Right renal cortex interstitium (tissue), 3 donors: Measurements from ENCODE around the gene CNTNAP5. TPM values are rescaled to one million over a fixed set of nuclear protein-coding genes. Genes with fewer than 3 reads are reported as not detected.
"Not testable (repeated sequence)": the region's sequence is repeated elsewhere in the genome, so short reads cannot be mapped to it uniquely, and the experiment has no call there.

ENCODE experiments used
- DNase-seq, 3 donors: peaks; one replicate each; pipeline ENCODE4 v3.0.0-alpha.2; 2013; ENCODE audit warnings: low read depth in 3 of 3, low spot score in 2 of 3
- polyA plus RNA-seq, 3 donors: library from polyadenylated mRNA; unstranded; fragments of 120-200 nt; gene quantifications; one replicate each; pipeline ENCODE4 v1.2.1, GENCODE V29; 2013; ENCODE audit not compliant: insufficient read length in 3 of 3

The CNTNAP5 gene
- polyA plus RNA-seq, 3 donors: not detected

DNA sequence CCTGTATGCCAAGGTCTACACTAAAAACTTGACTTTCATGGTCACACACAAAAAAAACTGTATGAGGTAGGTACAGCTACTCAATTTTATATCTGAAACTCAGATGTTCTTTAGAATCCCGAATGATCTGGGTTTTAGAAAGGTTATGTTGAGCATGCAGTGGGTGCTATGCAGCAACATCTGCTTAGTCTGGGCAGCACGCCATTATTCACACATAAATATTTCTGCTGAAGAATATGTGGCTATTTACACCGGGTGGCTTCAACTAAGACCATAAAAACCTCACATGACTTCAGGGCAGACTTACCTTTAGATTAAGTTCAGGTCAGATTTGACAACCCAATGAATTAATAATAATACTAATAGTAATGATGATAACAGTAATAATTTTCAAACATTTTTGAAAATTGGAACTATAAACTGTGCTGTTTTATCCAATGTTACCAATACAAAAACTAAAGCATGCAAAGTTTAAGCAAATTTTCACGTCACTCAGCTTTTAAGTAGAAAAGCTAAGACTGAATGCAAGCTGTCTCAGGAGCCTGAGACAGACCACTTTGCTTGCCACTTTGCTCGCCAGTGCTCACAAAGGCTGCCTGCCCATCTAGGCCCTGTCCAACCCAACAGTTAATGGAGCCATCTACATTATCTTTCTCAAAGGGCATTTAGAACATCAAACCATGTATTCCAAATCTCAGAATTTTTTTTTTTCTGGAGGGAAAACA lies 292.0 kb downstream of the CNTNAP5 start:
- no peak for DNase-seq

DNA sequence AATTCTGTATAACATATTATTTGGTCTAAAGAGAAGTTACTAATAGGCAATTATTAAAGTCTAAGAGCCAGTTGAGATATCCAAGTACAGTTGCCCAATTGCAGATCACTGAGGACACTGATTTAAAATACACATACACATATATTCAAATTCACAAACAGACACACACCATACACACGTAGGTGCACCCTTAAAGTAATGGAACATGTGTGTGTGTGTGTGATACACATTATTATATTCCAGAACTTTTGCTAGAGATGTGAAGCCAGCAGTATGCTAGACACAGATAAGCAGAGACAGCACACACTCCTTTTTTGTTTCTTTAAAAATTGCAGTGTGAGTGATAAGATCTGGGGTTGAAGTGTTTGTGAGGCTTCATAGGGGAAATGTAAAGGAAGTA lies 292.5 kb downstream of the CNTNAP5 start:
- DNase-seq: no peak

DNA sequence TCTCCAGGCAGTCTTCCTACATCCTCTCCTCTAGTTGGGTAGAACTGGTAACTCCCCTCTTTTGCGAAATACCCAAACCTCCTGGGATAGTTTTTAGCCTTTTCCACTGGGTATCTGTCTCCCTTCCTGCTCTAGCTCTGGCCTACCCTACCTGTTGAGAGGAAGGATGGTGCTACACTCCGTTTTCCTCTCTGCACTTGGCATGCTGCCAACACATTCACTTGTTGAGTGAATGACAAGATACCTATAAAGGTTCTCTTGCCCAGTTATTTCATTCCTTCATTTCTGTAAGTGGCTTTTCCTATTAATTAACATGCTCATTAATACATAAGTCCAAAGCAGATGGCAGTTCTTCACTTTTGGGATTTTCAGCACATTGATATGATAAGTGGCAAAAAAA lies 293.8 kb downstream of the CNTNAP5 start:
- DNase-seq: no peak

DNA sequence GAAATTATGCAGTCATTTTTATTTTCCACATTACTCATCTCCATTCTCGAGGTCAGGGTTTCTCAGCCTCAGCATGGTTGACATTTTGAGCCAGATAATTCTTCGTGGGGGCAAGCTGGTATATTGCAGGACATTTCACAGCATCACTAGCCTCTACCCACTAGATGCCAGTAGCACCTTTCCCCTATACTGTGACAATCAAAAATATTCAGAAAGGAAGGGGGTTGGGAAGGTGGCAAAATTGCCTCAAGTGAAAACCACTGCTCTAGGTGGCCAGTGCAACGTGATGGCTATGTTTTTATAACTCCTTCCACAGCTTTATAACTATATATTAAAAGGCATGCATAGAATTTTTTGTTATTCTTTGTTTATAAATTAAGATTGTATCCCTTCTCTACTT lies 294.5 kb downstream of the CNTNAP5 start:
- DNase-seq: no peak

DNA sequence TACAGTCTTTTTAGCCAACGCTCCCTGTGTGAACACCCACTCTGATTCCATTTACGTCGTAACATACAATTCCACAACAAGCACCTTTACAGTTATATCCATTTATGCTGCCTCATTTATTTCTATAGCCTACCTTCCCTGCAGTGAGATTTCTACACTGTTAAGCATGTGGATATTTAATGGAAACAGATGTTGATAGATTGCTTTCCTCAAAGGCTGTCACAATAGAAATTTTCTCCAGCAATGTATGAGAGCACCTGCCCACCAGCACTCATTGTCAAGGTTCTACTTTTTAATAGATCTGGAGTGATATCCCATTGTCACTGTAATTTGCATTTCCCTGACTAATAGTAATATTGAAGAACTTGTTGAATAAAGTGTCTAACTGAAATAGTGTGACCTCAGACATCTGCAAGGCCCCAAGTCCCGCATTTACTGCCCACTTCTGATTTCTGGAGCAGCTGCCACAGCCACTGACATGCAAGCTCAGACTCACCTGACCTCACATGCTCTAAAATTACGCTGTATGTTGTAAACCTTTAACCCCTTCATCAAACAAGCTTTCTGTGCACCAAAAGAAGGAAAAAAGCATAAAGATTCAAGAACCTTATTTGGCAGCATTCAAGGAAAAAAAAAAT lies 295.1 kb downstream of the CNTNAP5 start:
- peak in 1 of 3 donors; percentile 3 for DNase-seq

DNA sequence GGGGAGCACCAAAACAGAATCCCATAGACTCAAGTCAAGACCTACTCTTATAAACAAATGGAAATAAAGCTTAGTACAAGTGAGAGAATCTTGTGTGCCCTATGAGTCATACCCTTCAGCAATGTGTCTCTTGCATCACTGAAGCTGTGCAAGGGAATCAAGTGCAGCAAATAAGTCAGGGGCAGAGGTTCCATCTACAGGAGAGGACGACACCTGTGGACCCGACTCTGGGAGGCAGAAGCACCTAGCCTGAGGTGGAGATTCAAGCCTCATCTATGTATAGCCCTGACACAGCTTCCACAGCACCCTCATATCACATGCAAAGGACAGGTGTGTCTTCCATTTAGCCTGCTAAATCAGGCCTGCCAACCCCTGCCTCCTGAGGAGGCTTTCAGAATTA lies 298.2 kb downstream of the CNTNAP5 start:
- DNase-seq: no peak

DNA sequence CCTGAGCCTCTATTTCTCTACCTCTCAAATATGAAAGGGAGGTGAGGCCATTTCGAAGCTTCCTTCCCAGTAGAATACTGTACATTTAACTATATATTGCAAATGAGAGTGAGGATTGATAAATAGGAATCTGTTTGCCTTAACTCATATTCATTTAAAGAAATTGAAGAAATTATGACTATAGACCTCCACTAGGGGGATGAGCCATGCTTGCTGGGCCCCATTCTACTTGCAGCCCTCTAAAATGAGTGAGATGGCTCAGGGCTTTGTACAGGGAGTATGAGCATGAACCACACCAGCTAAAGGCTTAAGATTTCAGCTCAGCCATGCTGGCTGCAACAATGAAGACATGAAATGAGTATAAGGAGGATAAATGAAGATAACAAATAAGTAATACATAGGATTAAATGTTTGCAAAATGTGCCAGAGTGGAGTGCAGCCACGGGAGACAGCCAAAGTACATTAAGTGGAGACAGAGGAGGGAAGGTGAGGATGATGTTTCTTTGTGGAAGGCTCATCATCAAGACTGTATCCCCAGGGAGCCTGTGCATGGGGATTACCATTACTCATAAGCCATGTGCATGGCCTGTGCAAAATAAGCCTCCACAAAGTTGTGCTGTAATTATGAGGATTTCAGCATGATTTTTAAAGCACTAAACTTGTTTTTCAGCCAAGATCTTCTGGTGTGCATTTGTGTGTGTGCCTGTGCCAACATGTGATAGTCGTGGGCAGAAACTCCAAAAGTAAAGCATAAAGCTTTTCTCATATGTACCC lies 300.8 kb downstream of the CNTNAP5 start:
- no peak for DNase-seq

DNA sequence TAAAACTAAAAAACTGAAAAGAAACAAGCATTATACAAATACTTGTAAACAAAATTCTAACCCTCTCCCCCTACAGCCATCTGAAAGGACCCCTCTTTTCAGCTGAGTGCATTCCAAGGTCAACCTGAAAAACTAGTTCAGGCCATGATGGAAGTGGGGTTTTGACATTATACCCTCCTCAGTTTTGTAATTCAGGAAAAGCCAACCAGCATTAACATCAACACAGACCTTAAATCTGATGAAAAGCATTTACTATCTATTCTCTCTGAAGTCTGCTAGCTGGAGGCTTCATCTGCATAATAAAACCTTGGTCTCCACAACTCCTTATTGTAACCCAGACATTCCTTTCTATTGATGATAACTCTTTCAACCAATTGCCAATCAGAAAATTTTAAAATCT lies 302.2 kb downstream of the CNTNAP5 start:
- no peak for DNase-seq

DNA sequence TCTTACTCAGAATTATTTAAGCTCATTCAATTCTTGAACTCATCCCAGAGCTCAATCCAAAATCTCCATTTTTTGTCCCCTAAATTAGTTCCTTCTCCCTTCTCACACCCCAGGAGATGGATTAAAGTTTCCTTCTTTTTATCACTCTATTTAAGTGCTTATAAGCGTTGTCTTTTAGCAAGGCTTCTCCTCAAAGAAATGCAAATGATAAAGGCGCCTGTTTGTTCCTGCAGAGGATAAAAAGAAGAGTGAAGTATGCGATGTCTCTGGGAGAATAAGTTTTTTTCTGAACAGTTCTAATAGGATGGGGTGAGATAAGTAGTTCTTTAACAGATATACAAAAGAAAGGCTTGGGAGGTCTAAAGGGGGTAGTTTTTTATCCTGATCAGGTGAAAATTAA lies 303.3 kb downstream of the CNTNAP5 start:
- no peak for DNase-seq

DNA sequence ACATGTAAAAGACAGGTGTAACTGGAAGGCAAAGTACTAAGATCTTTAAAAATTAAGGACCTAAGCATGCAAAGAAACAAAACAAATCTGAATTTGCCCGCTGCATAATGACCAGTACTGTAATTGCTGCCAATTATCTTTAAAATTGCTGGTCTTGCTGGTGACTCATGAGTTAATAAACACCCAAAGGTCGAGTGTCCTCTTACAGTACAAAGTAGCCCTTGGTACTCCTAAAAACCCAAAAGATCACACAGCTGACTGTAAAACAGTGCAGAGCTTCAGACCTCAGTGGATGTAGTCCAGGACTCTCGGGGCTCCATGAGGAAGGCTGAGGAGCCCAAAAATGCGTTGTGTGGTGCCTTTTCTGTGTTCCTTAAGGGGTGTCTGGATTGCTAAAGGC lies 308.7 kb downstream of the CNTNAP5 start:
- DNase-seq: no peak

DNA sequence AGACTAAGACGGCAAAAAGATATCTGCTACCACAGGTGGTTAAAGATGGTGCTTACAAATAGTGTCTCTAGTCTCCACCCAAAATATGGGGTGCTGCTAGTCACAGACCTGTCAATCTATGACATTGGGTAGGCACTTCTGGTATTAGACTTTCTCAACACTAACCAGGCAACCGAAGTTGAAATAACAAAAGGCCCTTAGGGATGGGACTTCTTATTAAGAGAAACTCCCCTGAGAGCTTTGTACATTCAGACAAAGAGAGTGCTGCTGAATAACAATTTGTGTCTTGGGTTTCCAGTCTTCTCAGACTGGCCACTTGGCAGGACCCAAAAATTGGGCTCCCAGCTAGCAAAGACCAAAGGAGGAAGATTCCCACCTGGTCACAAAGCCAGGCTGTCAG lies 310.0 kb downstream of the CNTNAP5 start:
- DNase-seq: no peak

DNA sequence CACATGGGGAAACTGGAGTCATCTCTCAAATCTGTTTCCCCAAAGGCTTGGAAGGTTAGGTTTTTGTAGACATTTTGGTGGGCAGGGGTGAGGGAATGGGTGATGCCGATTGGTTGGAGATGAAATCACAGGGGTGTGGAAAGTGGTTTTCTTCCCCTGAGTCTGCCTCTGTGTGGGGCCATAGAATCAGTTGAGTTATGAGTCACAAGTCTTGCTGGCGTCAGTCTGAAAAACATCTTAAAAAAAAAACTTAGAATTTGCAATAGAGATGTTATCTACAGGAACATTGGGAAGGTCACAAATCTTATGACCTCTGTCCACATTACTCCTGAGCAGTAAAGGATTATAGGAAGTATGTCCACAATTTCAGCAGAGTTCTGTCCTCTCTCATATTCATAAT lies 314.6 kb downstream of the CNTNAP5 start:
- DNase-seq: no peak

DNA sequence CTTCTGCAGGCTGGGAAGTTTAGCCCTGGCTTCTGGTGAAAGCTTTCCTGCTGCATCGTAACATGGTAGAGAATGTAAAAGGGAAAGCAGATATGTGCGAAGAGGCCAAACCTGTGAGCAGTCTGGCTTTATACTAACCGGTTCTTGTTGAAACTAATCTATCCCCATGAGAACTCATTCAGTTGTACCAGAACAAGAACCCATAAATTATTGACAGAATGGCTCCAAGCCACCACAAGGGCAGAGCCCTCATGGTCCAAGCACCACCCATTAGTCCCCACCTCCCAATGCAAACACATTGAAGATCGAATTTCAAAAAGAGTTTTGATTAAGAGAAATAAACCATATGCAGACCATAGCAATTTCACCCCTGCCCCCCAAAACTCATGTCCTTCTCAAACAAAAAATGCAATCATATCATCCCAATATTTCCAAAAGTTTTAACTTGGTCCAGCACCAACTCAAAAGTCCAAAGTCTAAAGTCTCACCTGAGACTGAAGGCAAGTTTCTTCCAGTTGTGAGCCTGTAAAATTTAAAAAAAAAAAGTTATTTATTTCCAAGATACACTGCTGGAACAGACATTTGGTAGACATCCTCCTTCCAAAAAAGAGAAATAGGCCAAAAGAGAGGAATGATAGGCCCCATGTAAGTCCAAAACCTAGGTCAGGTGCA lies 318.9 kb downstream of the CNTNAP5 start:
- no peak for DNase-seq

DNA sequence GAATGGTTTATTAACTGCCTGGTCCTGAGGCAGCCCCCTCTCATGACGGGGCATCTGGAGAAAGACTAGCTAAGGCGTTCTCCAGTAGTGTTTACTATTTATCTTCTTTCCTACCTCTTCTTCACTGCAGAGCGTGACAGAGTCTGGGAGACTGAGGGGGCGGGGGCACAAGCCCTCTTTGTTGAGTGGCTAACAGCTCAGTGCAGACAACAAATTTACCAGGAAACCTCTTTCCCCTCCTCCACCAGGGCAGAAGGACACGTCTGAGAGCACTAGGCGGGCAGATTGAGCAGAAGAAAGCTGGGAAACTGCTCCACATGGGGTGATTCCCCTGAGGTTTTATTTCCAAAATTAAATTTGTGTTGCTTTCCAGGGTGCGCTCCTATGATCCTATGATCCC lies 322.1 kb downstream of the CNTNAP5 start:
- DNase-seq: no peak

DNA sequence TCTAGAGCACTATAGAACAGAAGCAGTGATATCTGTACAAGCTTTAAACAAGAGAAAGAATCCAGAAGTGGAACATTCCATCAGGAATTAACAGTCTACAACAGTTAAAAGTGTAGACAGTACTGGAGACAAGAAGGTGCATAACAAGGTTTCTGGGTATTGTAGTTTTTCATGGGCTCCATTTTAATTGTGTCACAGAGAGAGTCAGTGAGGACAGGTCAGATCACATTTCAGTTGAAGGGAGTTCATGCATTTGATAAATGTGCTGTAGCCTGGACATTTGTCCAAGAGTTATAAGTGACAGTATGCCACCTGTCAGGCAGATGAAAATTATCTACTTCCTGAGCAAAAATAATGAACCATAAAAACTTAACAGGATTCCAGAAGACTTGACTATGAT lies 328.6 kb downstream of the CNTNAP5 start:
- peak in 2 of 3 donors; percentile 8 to 9 for DNase-seq

DNA sequence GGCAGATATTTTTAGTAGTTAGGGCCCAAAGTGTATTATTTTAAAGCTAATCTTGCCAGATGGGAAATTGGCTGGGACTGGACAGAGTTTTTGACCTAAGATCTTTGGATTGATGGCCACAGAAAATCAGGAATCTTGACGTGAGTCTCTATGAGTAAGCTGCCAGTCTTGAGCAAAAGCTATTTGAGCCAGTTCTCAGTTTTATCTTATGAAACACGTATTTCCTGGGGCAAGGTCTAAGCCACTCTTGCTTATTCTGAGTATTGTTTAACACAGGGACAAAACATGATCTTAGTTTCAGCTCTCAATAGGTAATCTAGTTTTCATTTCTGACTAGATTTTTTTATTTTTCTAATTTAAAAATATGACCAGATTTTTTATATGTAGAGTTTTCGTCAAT lies 329.4 kb downstream of the CNTNAP5 start:
- no peak for DNase-seq

DNA sequence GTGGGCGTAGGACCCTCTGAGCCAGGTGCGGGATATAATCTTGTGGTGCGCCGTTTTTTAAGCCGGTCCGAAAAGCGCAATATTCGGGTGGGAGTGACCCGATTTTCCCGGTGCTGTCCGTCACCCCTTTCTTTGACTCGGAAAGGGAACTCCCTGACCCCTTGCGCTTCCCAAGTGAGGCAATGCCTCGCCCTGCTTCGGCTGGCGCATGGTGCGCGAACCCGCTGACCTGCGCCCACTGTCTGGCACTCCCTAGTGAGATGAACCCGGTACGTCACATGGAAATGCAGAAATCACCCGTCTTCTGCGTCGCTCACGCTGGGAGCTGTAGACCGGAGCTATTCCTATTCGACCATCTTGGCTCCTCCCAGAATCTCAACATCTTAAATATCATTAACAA lies 336.9 kb downstream of the CNTNAP5 start:
- not testable (repeated sequence) for DNase-seq

DNA sequence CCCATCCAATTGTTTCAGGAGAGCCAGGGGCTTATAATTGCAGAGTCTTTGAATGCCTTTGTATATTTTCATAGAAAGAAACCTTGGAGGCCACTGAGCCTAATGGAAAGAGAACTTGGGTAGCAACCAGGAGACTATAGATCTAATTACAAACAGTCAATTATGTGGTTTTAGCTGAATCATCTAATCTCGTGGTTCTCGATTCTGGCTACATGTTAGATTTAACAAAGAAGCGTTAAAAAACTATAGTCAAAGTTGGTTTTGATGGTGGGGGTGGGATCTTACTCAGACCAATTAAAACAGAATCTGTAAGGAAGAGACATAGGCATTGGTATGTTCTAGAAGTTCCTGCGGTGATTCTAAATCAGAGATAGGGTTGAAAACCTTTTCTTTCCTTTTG lies 344.1 kb downstream of the CNTNAP5 start:
- no peak for DNase-seq

DNA sequence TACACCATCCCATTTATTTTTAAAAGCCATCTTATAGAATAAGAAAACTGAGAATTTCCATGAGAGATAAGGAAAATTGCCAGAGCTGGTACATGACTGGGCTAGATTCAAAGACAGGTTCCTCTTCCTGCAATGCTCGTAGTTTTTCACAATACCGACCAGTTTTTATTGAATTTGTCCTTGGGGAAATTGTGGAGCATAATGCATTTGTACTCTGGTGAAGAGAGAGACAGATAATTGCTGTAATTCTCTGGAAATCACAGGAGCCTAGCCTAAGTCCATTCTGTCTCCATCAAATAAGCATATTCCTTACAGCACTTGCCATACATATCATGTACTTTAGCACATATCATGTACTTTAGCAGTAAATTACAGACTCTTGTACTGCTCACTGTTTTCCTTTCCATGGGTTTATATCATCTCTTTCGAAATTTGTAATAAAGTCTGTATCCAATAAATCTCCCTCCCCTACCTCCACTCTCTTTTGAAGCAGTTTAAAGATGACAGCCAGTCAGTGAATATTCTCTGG lies 355.2 kb downstream of the CNTNAP5 start:
- no peak for DNase-seq

DNA sequence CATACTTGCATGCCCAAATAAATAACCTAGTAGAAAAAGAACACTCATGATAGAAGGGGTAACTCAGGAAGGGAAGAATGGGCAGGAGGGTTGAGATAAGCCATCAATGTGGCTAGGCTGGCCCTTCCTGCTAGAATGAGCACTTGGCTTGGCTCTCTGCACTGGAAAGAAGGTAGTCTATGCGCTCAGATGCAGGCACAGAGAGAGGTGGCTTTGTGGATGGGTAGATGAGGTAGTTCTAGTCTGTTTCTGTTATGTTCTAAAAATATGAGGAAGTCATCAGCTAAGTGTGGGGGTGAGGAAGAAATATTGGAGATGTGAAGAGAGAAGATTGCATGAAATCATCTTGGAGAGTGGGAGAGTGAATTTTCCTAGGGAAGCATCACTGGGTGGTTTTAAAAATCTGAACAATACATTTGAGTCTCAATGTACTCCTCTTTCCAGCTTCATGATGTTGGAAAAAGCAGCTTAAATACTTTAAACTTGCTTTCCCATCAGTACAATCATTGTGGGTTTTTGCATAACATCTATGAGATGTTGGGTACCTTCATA lies 357.1 kb downstream of the CNTNAP5 start:
- DNase-seq: no peak

DNA sequence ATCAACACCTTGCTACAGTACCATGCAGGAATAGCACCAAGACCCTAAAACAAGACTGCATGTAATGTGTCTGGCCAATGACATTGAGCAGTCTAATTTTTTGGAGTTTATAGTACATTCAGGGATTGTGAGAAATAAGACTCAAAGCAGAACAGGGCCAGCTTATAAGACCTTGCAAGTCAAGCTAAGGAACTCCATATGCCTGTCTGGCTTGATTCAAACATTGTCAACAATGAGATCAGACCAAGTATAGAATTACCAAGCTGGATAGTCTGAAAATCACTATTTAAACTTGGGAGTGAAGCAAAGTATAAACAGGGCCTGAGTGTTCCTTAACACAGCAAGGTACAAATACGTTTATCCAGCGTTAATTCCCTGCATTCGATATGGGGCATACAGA lies 370.9 kb downstream of the CNTNAP5 start:
- DNase-seq: no peak
